ENCODE measurements around the gene ADSL.
"Not testable (repeated sequence)": the region's sequence is repeated elsewhere in the genome, so short reads cannot be mapped to it uniquely, and the experiment has no call there.

ADSL gene

GRCh38 chr22:40346185-40347118 is at the start of gene ADSL:
ADSL (plus strand) TSS chr22:40346500; CDS start chr22:40346559, 59 bp downstream.
- peak; percentile 92 to 93 for DNase-seq

GRCh38 chr22:40300316-40300715 is 46.0 kb upstream of the ADSL start:
- no peak for DNase-seq

DNA sequence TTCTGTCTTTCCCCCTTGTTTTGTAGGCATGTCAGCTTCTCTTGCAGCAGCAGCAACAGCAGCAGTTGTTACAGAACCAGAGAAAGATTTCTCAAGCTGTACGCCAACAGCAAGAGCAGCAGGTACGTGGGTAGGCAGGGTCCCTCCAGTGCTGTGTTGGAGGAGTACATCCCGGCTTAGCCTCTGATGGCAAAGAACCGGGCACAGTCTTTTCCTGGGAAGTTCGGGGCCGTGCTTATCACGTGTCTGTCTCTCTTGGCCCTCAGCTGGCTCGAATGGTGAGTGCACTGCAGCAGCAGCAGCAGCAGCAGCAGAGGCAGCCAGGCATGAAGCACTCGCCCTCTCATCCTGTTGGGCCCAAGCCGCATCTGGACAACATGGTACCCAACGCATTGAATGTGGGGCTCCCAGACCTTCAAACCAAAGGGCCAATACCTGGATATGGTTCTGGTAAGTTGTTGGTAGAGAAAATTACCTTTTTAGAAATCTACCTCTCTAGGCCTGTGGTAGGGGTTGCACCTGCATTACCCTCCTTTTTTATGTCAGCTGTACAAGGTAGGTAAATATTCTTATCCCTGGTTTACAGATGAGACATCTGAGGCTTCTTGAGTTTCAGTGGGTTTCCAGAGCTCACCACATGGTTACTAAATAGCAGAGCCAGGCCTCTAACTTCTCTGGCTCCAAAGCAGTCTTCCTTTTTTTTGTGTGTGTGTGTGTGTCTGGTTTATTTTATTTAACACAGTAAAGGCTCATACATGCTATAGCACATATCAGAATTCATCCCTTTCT is 45.2 kb upstream of the ADSL start:
- no peak for DNase-seq

DNA sequence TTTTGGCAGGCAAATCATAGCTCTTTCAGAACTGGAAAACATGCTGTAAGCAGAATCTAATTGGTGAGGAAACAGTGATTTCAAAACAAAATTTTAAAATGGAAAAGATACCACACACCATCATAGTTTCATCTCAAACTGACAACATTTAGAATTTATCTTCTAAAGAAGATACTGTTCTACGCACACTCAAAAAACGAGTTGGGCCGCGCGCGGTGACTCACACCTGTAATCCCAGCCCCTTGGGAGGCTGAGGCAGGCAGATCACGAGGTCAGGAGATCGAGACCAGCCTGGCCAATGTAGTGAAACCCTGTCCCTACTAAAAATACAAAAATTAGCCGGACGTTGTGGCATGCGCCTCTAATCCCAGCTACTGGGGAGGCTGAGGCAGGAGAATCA is 44.2 kb upstream of the ADSL start:
- DNase-seq = peak in 1 of 2 experiments; percentile 49

DNA sequence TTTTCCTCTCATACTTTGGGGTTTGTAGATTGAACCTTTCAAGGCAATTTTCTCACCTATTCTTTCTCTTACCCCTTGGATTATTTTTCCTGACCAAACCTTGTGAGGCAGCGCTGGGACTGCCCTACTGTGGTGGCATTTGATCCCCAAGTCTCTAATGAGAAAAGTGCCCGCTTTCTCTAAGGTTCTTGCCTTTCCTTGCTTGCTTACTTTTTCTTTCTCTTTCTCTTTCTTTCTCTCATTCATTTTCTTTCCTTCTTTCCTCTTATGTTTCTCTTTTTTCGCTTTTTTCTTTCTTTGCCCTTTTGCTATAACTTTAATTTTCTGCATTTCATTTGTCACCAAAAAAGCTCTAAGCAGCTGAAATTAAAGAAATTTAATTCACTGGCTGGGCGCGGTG is 40.7 kb upstream of the ADSL start:
- no peak for DNase-seq

GRCh38 chr22:40308999-40309573 is 37.2 kb upstream of the ADSL start:
- no peak for DNase-seq

- DNase-seq = no peak
Measured at GRCh38 chr22:40309631-40310030, 36.7 kb upstream of the ADSL start.

DNA sequence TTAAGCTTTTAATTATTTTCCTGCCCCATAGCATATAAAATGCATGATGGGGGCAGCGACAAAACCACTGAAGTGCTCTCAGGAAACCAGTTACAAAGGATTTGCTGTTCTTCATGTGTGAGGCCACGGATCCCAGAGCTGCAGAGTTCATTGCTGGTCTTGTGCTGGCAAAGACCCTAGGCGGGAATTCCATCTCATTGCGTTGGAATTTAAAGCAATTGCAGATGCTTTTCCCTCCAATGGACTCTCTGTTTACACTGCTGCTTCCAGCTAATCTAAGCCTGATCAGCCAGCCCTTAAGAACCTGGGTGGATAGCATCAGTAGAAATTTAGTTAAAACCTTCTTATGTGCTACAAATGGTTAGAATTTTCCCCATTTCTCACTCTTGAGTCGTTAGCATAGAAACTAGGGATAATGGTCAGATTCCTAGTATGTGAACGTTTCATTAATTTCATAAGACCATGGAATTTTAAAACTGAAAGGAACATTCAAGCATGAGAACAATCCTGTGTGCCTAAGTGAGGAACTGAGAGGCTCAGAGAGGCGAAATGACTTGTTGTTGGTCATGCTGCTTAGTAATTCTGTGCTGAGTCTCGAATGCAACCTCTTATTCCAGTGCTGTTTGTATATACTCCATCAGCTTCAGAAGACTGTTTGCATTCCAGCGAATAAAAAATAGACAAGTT is 36.1 kb upstream of the ADSL start:
- no peak for DNase-seq

- no peak for DNase-seq
Measured at GRCh38 chr22:40310768-40311120, 35.6 kb upstream of the ADSL start.

- not testable (repeated sequence) for DNase-seq
Measured at GRCh38 chr22:40311646-40312045, 34.7 kb upstream of the ADSL start.

DNA sequence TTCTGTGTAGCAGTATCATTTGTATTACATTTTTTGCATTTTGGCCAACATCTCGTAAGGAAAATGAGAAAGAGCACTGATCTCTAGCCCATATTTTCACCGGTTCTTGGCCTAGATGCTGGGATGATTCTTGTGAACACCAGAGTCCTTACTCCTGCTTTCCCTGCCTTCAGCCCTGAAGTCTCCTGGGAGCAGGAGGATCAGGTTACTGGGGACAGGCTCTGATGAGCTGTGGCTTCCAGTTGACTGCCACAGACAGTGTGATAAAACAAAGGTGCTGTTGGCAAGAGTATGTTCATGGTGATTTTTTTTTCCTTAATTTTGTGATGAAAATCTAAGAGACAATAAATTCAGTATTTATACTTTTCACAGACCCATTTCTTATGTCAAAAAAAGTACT is 34.2 kb upstream of the ADSL start:
- no peak for DNase-seq

DNA sequence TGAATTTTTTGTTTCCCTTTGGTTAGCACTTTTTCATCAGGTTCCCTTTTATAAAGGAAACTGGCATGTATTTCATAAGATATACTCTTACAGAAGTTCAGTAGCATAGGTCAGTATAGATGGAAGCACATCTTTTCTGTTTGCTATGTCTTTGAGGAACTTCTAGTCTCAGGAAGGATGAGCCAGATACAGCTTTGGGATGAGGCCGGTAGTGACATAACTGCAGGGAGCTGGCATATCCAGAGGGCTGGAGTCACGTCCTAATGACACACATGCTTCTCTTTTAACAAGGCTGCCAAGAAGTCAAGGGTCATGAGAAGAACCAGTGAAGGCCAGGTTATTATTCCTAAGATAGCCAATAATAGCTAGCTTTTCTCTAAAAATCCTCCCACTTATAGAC is 33.3 kb upstream of the ADSL start:
- DNase-seq = no peak

DNA sequence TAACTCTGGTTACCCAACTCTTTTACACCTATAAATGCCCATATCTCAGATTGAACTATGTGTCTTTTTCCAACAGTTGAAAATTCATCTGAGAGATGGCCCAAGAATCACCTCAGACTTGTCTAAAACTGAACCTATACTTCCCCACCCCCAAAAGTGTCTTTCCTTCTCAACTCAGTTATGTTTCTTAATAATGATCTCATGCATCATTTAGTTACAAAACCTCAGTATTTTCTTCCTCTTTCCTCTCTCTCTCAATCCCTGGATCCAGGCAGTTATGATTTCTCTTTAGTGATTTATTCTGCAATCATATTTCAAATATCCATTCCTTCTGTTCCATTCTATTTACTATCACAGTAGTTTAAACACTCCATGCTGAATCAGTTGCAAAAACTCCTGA is 32.3 kb upstream of the ADSL start:
- no peak for DNase-seq

DNA sequence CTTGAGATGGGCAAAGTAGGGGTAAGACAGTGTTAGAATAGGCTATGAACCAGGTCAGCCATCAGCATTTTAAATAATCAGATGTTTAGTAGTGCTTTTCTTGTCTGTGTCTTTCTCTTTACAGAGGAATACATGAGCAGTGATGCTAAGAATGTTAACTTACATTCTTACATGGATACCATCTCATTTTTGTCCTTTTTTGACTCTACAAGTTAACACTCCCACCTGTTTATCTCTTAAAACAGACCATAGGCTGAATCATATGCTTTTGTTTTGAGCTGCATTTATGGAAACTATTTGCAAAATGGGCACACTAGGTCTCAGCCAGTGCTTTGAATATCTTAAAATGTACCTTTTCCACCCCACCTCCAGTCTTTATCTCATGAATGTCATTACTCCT is 25.6 kb upstream of the ADSL start:
- DNase-seq = no peak

DNA sequence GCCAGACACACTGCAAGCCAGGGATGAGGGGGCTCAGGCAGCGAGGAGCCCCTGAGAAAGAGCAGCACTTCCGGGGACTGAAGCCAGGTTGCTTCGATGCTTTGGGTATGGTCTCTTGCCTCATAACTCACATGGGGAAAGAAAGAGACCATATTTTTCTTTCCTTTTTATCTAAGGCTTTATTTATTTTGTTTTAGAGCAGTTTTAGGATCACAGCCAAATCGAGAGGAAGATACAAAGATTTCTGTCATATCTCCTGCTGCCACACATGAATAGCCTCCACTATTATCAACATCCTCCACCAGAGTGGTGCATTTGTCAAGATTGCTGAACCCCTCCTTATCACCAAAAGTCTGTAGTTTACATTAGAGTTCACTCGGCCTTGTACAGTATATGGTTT is 24.3 kb upstream of the ADSL start:
- no peak for DNase-seq

DNA sequence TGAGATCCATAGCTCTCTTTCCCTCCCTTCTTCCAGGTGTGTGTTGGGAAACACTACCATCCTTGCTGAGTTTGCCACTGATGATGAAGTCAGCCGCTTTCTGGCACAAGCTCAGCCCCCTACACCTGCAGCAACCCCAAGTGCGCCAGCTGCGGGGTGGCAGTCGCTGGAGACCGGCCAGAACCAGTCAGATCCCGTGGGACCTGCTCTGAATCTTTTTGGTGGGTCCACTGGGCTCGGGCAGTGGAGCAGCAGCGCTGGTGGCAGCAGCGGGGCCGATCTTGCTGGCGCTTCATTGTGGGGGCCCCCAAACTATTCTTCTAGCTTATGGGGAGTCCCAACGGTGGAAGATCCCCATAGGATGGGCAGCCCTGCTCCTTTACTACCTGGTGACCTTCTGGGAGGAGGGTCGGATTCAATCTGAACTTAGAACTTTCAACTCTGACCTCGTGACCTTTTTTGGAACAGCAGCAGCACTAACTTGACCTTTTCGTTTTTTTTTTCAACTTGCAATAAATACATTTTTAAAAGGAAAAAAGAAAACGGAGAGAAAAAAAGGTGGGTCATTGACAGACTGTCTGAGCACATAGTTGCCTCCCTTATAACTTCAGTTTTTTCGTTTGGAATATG is 23.4 kb upstream of the ADSL start:
- DNase-seq = no peak

DNA sequence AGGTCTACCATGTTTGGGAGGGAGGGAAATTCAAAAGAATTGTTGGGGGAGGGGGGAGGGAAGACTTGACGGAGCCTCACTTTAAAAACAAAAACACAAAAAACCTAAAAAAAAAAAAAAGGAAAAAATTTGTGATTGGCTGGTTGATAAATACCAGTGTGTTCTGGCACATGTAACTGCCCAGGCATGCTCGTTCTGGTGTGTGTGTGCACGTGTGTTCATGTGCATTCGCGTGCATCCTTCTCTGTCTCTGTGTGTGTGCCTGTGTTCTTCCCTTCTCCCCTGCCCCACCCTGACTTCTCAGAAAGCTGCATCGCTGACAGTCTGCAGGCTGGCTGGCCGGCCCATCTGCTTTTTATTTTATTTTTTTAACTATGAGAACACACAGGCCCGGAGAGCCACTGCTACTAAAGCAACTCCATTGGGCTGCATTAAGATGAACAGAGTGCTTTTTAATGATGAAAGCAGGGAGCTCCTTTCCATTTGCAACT is 22.6 kb upstream of the ADSL start:
- peak in 1 of 2 experiments; percentile 48 for DNase-seq

GRCh38 chr22:40324468-40325305 is 21.6 kb upstream of the ADSL start:
- peak; percentile 50 to 58 for DNase-seq

DNA sequence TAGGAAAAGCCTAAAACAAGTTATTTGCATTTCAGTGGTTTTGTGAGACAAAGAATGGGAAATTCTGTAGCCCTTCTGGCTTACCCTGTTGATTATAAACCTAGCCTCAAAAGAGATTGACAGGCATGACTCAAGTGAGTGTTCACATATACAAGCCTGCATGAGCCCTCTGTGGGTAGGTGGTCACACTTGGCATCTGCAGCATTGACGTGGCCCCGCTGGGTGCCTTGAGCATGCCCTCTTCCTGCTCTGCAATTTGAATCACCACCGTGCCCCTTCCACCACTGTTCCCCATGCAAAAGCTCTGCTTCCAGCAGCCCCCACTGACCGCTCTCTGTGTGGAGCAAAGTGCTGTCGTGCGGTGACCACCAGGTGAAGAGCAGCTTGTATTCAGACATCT is 21.0 kb upstream of the ADSL start:
- peak; percentile 79 to 81 for DNase-seq

GRCh38 chr22:40326905-40327735 is 19.2 kb upstream of the ADSL start:
- DNase-seq = no peak

Data from activated T-cell treated with anti-CD3 and anti-CD28 coated beads, Interleukin-2, amount 50 U/mL, for 48 hours (primary cell).